ENCODE data around the gene JMJD8.

The JMJD8 gene

GRCh38 chr16:698911-699671, 15.0 kb upstream of the JMJD8 start:
- TF ChIP-seq CTCF (conservative IDR thresholded peaks at IDR 0.05; ENCODE audit: low read depth, low read length) = no peak
- Histone ChIP-seq H3K4me2 (no peak overlapping the region), H3K79me2 (ENCODE audit: insufficient read depth, low read depth) (no peaks in the 10 kb centered on the region), H3K36me3 (ENCODE audit: insufficient read depth) (no peaks in the 10 kb centered on the region), H3K27ac (no peak overlapping the region), H4K20me1 (ENCODE audit: insufficient read depth) (no peaks in the 10 kb centered on the region), H2AFZ (ENCODE audit: low read depth) (no peak overlapping the region), H3K4me1 (ENCODE audit: low read depth, poor library complexity, severe bottlenecking) (peaks cover 5% of the 10 kb centered on the region), H3K9ac (no peak overlapping the region), H3K4me3 (IDR thresholded peaks at IDR 0.05; ENCODE audit: insufficient read depth, low read depth, low read length) (no peak overlapping the region), H3K27me3 (ENCODE audit: insufficient read depth, low read depth) (peaks cover 82% of the 10 kb centered on the region)

GRCh38 chr16:695355-696089, 11.4 kb upstream of the JMJD8 start:
- H3K27me3 ChIP-seq (ENCODE audit: insufficient read depth, low read depth) = peaks cover 76% of the 10 kb centered on the region
- peaks cover 5% of the 10 kb centered on the region for H3K4me1 ChIP-seq (ENCODE audit: low read depth, poor library complexity, severe bottlenecking)
- H2AFZ ChIP-seq (ENCODE audit: low read depth) = peak overlapping the region; percentile 82; the same call in 1 of the 2 replicates
- H3K36me3 ChIP-seq (ENCODE audit: insufficient read depth) = no peaks in the 10 kb centered on the region
- H4K20me1 ChIP-seq (ENCODE audit: insufficient read depth) = no peaks in the 10 kb centered on the region
- TF ChIP-seq CTCF (conservative IDR thresholded peaks at IDR 0.05; ENCODE audit: low read depth, low read length) = no peak
- H3K4me3 ChIP-seq (IDR thresholded peaks at IDR 0.05; ENCODE audit: insufficient read depth, low read depth, low read length) = no peak overlapping the region
- peak overlapping the region; percentile 28; the same call in 1 of the 2 replicates for H3K27ac ChIP-seq
- H3K9ac ChIP-seq = peak overlapping the region; percentile 37; the same call in 1 of the 2 replicates
- peak overlapping the region; percentile 95 for H3K4me2 ChIP-seq
- no peaks in the 10 kb centered on the region for H3K79me2 ChIP-seq (ENCODE audit: insufficient read depth, low read depth)

- peak overlapping the region; percentile 44; the same call in 1 of the 2 replicates for H2AFZ ChIP-seq (ENCODE audit: low read depth)
- H3K36me3 ChIP-seq (ENCODE audit: insufficient read depth) = no peaks in the 10 kb centered on the region
- H3K27me3 ChIP-seq (ENCODE audit: insufficient read depth, low read depth) = peaks cover 70% of the 10 kb centered on the region
- H3K4me3 ChIP-seq (IDR thresholded peaks at IDR 0.05; ENCODE audit: insufficient read depth, low read depth, low read length) = no peak overlapping the region
- no peaks in the 10 kb centered on the region for H3K79me2 ChIP-seq (ENCODE audit: insufficient read depth, low read depth)
- no peak overlapping the region for H3K27ac ChIP-seq
- TF ChIP-seq CTCF (conservative IDR thresholded peaks at IDR 0.05; ENCODE audit: low read depth, low read length) = no peak
- H3K4me2 ChIP-seq = peak overlapping the region; percentile 67; the same call in 1 of the 2 replicates
- H3K9ac ChIP-seq = no peak overlapping the region
- H4K20me1 ChIP-seq (ENCODE audit: insufficient read depth) = no peaks in the 10 kb centered on the region
- peaks cover 5% of the 10 kb centered on the region for H3K4me1 ChIP-seq (ENCODE audit: low read depth, poor library complexity, severe bottlenecking)
Observed at GRCh38 chr16:694863-695354, 10.8 kb upstream of the JMJD8 start.

GRCh38 chr16:694187-694862, 10.2 kb upstream of the JMJD8 start:
- Histone ChIP-seq H3K4me2 (peak overlapping the region; percentile 67; the same call in 1 of the 2 replicates), H3K27me3 (ENCODE audit: insufficient read depth, low read depth) (peaks cover 64% of the 10 kb centered on the region), H3K9ac (no peak overlapping the region), H3K79me2 (ENCODE audit: insufficient read depth, low read depth) (no peaks in the 10 kb centered on the region), H2AFZ (ENCODE audit: low read depth) (no peak overlapping the region; the same call in 1 of the 2 replicates), H3K4me1 (ENCODE audit: low read depth, poor library complexity, severe bottlenecking) (peaks cover 8% of the 10 kb centered on the region), H3K4me3 (IDR thresholded peaks at IDR 0.05; ENCODE audit: insufficient read depth, low read depth, low read length) (no peak overlapping the region), H4K20me1 (ENCODE audit: insufficient read depth) (no peaks in the 10 kb centered on the region), H3K36me3 (ENCODE audit: insufficient read depth) (no peaks in the 10 kb centered on the region), H3K27ac (no peak overlapping the region)
- TF ChIP-seq CTCF (conservative IDR thresholded peaks at IDR 0.05; ENCODE audit: low read depth, low read length) = no peak
